HG03139 (cell line): ENCODE results near the gene PIK3C2G.

ENCODE experiments used
- ATAC-seq: cut with Tn5 transposase; IDR thresholded peaks from one replicate; pipeline ENCODE4 v1.9.1; 2021; ENCODE audit not compliant: unreplicated experiment

The PIK3C2G gene

DNA sequence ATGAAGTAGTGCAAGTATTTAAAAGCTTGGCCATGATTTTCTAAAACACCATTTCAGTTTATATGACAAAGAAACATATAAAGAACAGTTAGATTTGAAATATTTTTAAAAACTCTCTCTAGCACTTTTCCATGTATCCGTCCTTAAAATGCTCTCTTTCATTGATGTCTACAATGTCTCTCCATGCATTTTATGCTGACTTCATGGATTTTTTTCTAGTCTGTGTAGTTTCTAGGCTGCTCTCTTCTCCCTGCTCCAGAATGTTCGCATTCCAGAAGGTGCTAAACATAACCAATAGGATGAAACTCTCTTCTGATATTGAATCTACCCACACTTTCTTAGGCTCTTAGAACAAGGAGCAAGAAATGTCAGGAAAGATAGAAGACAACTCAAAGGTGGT, 351.7 kb downstream of the PIK3C2G start:
- no peak for ATAC-seq

DNA sequence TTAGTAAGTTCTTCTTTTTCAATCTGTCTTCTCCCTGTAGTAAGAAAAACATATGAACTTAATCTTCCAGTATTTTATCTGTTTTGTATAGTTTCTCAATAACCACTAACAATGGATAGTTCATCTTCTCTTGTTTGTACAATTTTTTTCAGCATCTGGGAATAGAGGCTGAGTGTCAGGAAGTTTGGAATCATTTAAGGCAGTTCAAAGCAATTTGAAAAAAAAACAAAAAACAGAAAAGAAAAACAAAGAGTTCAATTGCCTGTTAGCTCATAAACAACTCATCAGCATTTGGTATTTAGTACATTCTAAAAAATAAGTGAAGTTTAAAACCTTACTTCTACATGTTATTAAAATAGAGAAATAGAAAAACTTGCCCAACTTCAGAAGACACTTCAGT, 359.7 kb downstream of the PIK3C2G start:
- ATAC-seq, result no peak

DNA sequence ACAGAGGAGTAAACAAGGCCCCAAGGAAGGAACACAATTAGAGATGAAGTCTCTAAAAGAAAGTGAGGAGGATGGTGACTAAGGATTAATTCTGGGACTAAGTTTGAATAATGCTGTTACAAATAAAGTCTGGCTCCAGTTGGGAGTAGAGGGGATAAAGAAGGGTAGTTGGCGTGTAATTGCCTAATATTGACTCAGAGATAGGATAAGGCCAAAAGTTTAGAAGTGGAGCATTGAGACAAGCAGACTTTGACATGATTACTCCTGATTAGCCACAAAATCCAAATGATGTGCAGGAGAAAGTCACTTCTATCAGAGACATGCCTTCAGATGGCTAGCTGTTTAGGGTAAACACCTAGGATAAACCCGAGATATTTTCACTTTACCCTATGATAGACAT, 368.1 kb downstream of the PIK3C2G start:
- ATAC-seq, result no peak

DNA sequence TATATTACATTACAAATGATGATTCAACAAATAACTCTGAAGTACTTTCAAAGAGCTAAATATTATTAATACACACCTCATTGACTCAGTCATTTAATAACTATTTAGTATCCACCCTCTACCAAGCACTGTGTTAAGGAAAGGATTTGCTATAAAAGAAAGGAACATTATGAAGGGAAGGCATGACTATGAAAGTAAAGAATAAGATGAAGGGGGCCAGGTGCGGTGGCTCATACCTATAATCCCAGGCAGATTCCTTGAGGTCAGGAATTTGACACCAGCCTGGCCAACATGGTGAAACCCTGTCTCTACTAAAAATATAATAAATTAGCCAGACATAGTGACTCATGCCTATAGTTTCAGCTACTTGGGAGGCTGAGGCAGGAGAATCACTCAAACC, 368.6 kb downstream of the PIK3C2G start:
- ATAC-seq, result no peak

DNA sequence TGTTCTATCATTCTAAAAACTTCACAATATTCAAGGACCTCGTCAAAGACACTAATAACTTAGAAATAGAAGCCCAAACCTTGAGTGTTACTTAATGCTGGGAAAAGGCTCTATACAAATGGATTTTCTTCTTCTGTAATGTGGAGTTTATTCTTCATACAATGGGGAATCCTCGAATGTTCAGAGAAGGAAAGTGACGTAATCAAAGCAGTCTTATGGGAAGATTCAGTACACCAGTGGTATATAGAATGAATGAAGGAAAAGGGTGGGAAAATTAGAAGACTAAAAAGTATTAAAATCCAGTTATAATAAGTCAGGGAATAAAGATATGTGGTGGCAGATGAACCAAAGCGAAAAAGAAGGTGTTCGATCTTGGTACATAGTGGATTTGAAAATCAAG, 370.0 kb downstream of the PIK3C2G start:
- ATAC-seq, result no peak

DNA sequence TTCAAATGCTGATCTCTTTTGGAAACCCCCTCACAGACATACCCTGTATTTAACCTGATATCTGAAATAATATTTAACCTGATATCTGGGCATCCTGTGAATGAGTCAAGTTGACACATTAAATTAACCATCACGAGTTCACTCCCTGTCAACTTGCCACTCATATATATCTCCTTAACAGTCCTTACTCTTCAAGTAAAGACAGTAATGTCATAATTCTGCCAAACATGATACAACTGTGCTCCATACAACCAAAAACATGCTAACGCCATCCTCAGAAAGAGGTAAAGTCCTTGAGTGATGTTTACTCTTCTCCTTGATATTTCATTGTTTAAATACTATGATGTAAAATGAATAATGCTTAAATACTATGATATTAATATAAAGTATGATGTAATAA, 371.5 kb downstream of the PIK3C2G start:
- no peak for ATAC-seq

DNA sequence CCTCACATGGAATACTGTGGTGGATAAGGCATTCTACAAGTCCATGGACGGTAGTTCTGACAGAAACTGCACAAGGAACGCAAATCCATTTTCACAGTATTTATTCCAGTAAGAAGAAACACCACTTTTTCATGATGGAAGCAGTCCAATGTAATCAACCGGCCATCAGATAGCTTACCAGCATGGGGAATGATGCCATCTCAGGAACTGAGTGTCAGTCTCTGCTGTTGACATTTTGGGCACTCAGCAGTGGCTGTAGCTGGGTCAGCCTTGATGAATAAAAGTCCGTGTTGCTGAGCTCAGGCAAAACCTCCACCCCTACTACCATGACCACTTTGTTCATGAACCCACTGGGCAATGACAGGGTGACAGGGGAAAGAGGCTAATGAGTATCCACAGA, 373.1 kb downstream of the PIK3C2G start:
- no peak for ATAC-seq

DNA sequence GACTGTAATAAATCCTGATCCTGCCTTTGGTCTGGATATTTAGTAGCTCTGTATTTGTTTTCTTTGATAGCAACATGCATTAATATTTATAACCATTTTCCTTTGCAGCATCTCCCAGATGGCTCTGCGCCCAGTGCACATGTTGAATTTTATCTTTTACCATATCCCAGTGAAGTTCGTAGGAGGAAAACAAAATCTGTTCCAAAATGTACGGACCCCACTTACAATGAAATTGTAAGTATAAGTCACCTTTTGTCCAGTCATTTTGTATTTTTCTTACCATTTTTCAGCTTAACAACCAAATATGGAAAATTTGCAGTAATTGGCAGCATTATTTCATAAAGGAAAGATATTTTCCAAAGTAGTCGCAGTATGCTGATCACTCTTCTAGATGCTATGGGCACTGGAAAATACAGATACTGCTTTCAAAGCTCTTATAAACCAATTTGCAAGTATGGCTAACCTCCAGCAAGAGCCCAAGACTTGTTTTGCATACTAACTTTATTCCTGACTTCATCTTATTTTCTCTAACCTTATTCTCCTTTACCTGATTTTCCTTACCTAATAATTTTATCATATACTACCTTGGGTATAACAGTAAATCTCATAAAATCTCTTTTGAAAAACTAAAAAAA, 379.1 kb downstream of the PIK3C2G start:
- no peak for ATAC-seq

DNA sequence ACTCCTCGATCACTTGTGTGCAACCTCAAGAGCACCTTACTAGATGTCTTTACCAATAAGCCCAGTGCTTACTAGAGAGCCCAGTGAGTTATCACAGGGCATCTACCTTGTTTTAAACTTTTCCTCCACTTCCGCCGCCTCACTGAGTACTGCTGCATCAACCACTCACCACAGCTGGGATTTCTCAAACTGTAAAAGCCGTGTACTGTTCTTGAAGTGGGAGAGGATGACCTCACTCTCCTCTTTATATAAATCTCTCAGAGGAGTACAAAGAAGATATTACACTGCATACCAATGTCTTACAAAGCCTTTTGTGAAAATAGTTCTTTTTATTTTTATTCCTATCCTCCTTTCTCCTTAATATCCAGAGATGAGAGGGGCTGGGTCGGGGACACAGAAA, 382.4 kb downstream of the PIK3C2G start:
- ATAC-seq, result no peak

DNA sequence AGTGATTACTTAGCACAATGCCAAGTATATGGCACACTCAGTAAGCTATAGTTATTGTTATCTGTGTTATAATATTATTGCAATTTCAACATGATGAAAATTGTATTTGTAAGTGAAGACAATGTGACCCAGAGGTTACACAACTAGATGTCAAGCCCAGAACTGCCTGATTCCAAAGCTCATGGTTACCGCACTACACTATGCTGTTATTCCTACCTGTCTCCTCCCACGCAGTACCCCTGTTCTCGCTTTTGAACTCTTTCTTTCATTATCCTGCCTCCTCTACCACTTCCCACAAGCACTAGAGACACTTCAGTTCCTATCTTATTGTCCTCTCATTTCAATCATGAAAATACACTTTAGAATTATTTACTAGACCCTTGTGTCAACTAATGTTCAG, 383.2 kb downstream of the PIK3C2G start:
- ATAC-seq, result no peak

DNA sequence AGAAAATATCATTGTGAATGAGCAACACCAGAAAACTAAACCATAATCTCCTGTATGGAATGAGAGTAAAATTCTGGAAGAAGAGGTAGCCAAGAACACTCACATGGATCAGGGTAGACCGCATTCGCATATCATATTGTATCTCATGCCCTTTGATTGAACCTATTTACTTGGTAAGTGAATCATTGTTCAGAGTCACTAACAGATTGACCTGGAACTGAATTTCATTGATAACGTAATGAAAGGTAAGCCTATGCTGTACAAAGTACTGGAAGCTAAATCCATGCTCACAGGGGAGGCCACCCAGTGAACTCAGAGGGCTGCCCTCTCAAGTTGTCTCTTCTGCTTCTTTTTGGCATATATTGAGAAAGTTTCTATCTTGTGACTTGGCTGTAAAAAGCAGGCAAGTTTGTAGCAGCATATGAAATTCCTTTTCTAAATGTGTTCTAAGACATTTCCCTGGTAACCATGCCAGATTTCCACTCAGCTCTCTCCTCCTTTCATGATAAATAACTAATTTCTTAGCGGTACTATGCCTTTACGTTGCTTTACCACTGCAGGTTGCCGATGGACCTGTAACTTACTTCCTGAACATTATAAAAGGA, 385.1 kb downstream of the PIK3C2G start:
- no peak for ATAC-seq

DNA sequence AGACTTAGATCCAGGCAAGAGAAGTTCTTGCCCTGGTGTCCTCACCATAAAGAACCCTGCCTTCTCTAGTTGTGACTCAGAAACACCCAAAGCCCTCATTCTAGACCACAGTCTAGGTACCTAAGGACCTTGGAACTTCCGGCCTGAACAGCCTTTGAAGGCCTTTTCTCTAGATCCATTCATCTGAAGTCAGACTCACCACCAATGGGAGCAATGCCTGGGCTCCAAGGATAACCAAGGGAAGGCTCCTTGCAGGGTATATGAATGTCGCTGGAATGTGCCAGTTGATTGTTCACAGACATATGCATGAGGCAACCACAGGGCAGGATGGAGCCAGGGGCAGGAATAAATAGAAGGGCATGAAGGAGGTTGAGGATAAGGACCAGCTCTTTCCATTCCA, 390.2 kb downstream of the PIK3C2G start:
- no peak for ATAC-seq

DNA sequence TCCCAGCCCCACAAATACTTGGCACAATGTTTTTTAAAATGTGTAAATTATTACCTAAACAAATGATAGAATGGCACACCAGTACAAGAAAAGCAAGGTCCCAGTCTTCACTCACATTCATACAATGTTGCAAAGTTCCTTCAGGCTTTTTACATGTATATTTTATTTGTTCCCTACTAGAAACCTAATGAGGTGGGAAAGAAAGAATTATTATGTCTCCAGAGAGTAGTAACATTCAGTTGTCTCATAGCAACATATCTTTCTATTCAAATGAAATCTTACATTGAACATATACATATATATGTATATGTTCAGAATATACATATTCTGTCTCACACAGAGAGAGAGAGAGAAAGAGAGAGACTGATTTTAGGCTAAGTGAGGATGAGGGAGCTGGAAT, 391.3 kb downstream of the PIK3C2G start:
- ATAC-seq, result no peak

DNA sequence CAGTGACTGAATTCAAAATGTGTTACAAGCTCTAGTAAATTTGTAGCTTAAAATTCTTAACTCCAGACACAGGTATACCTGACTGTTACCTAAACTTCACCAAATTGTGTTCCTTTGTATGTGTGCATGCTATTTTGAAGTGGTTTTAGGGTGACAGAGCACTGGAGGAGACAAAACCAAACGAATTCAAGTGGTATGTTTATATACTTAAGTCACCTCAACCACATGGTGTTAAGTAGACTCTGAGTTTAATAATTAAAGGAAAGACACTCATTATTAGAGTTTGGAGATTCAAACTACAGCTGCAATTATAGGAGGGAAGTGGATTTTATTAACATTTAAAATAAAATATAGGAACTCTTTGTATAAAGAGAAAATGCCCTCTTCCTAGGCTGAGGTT, 392.1 kb downstream of the PIK3C2G start:
- ATAC-seq, result no peak

DNA sequence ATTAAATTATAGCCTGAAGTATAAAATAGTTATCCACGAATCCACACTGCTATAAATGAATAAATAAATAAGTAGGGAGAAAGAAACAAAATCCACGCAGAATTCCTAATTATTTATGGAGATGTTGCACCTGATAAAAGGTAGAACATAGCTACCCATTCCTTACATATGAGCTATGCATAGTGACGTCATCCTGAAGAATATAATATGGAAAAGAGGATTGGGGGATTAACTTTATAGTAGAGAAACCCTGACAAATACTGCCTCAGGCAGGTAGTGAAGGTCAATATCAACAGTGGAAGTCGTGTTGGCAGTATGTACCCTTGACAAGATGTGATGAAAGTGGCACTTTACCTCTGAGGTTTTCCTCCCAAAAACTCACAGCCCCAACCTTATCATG, 394.0 kb downstream of the PIK3C2G start:
- ATAC-seq, result no peak

DNA sequence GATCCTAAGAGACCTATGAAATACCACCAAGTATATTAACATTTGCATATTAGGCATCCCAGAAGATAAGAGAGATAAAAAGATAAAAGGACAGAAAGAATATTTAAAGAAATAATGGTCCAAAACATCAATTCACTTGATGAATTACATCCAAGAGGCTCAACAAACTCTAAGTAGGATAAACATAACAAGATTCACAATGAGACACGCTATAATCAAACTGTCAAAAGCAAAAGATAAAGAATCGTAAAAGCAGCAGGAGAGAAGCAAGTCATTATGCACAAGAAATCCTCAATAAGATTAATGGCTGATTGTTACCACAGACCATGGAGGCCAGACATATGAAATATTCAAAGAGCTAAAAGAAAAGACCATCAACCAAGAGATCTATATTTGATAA, 396.9 kb downstream of the PIK3C2G start:
- ATAC-seq, result no peak

DNA sequence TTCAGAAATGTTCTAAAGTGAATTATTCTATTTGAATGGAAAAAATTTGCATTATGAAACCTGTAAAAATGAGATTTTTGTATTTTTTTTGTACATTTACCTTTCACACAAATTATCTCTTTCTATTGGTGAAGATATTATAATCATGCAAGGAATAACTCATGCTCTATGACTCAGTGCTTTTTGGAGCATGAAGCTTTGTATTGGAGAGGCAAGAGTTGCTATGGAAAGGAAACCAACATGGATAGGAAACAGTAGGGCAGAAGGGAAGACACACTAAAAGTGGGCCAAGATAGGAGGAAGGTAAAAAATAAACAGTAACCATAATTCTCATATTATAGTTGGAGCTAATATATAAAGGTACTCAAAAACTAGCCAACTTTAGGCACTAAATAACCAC, 397.5 kb downstream of the PIK3C2G start:
- ATAC-seq, result no peak

DNA sequence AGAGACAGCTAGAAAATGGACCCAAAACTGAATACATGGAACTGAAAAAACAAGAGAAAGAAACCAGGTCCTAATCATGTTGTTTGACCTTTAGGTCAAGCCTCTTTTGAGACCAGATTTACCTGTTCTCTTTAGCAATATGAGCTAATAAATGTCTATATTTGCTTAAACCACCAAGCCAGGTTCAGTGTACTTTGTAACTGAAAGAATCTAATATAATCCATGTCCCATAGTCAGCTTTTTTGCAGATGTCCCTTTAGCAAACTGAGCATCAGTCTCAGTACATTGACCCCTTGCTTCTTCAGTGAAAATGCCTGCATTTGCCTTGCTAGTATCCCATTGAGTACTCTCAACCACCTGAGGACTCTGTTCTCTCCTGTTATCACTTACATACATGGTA, 414.8 kb downstream of the PIK3C2G start:
- no peak for ATAC-seq

DNA sequence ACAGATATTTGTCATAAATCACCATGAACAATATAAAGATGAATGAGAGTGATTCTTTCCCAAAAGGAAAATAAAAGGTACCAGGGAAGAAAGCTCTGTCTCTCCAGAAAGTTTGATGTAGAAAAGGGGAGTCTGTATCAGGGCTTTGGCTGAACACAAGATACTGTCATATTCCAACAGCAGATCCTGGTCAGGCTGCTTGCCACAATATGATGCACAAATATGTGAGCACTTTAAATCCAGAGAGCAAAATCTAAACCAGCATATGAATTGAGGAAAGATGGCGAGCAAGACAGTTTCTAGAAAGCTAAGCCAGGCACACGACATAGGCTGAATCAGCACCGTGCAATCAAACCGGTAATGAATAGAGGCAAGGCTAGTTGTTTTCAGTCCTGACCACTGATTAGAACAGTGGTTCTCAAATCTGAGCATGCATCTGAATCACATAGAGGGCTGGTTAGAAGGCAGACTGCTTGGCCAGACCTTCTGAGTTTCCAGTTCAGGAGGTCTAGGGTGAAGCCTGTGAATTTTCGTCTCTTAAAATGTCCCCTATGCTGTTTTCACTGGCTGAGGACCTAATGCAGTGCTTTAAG, 415.8 kb downstream of the PIK3C2G start:
- no peak for ATAC-seq

DNA sequence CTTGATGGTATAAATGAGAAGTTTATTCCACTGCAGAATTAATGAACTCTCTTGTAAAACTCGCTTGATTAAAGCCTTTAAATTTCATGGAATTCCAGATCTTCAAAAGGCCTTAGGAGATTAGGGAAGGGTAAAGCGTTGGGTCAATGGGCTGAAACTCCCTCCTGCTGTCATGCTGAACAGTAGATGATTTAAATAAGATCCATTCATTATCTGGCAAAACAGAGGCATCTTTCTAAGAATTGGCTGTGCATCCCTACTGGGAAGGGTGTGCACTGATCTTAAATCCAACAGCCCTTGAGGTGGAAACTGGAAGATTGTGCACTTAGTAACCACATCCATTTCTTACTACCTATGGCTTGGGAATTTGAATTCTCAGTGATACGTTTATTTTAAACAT, 420.5 kb downstream of the PIK3C2G start:
- ATAC-seq, result no peak

DNA sequence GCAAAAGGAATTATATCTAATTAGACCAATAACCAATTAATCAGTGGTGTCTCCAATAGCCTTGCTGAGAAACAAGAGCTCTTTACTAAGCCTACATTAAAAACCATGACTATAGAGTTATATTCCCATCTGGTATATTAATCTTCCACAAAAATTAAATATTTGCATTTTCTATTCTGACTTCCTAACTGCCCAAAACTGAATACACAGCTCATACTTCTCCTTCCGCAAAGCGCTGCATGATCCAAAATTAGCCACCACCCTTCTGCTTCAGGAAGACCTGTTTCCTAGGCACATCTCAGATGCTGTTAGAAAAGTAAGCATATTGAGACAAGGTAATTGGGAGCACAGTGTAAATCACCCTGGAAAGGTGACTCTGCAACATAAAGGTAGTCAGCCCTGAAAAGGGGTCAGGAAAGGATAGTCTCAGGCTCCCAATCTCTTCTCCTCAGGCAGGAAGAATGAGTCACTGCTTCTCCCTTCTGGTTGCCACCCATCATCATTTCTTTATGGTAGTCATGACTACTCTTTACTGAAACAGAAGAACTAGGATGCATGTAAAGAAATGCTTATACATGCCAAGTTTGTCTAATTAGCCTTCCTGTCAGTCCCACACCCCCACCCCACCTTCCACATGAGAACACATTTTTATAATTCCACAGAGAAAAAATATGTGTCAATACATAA, 422.2 kb downstream of the PIK3C2G start:
- ATAC-seq, result no peak

DNA sequence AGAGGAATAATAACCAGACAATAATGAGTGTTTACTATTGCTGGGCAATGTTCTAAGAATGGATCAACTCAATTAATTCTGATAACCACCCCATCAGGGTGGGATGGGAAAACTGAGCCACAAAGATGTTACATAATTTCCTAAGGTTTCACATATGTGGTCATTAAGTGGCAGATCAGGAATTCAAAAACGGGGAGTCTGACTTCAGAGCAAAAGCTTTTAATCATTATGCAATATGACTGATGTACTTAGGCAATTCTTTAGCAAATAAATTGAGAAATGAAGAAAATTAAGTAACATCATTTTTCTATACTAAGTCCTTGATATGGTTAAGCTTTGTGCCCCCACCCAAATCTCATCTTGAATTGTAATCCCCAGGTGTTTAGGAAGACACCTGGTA, 423.1 kb downstream of the PIK3C2G start:
- ATAC-seq, result no peak
